ENCODE results near the gene RAD21L1.
A peak's percentile ranks its signal among the peaks of the same experiment; 100 is the strongest.

RAD21L1 gene

GRCh38 chr20:1225783-1226654 lies at the start of gene RAD21L1:
Gene RAD21L1 (plus strand): TSS chr20:1226044. CDS start chr20:1228454, 2,410 bp downstream.
- no peak for TF ChIP-seq CTCF (IDR thresholded peaks at IDR 0.05; ENCODE audit: low read depth, low read length)
- peak within 1 kb of the TSS; percentile 62 to 67 for H3K4me3 ChIP-seq (replicated peaks in 1 of 2; ENCODE audit: low read depth in 2 of 2, low read length in 2 of 2)
- DNase-seq (ENCODE audit: low read depth in 2 of 2), result peak; percentile 79 to 86

- peak; percentile 19 to 24 for DNase-seq (ENCODE audit: low read depth in 2 of 2)
- peak; percentile 12 for TF ChIP-seq CTCF (IDR thresholded peaks at IDR 0.05; ENCODE audit: low read depth, low read length)
- no peak overlapping the region for H3K4me3 ChIP-seq (replicated peaks in 1 of 2; ENCODE audit: low read depth in 2 of 2, low read length in 2 of 2)
Measured at GRCh38 chr20:1177680-1178079, 48.2 kb upstream of the RAD21L1 start.

- no peak for TF ChIP-seq CTCF (IDR thresholded peaks at IDR 0.05; ENCODE audit: low read depth, low read length)
- H3K4me3 ChIP-seq (replicated peaks in 1 of 2; ENCODE audit: low read depth in 2 of 2, low read length in 2 of 2), result no peak overlapping the region
- DNase-seq (ENCODE audit: low read depth in 2 of 2), result no peak
Measured at GRCh38 chr20:1178103-1178502, 47.7 kb upstream of the RAD21L1 start.

- no peak for DNase-seq (ENCODE audit: low read depth in 2 of 2)
- H3K4me3 ChIP-seq (replicated peaks in 1 of 2; ENCODE audit: low read depth in 2 of 2, low read length in 2 of 2), result no peak overlapping the region
- TF ChIP-seq CTCF (IDR thresholded peaks at IDR 0.05; ENCODE audit: low read depth, low read length), result no peak
Measured at GRCh38 chr20:1178623-1179022, 47.2 kb upstream of the RAD21L1 start.

- DNase-seq (ENCODE audit: low read depth in 2 of 2), result no peak
- H3K4me3 ChIP-seq (replicated peaks in 1 of 2; ENCODE audit: low read depth in 2 of 2, low read length in 2 of 2), result no peak overlapping the region
- no peak for TF ChIP-seq CTCF (IDR thresholded peaks at IDR 0.05; ENCODE audit: low read depth, low read length)
Measured at GRCh38 chr20:1180949-1181348, 44.9 kb upstream of the RAD21L1 start.

GRCh38 chr20:1182106-1182505 lies 43.7 kb upstream of the RAD21L1 start:
- no peak for DNase-seq (ENCODE audit: low read depth in 2 of 2)
- no peak for TF ChIP-seq CTCF (IDR thresholded peaks at IDR 0.05; ENCODE audit: low read depth, low read length)
- H3K4me3 ChIP-seq (replicated peaks in 1 of 2; ENCODE audit: low read depth in 2 of 2, low read length in 2 of 2), result no peak overlapping the region
